Testis (tissue), 3 donors: ENCODE results near the gene OPALIN. TPM values are rescaled to one million over a fixed set of nuclear protein-coding genes. Genes with fewer than 3 reads are reported as not detected.

ENCODE experiments used
- DNase-seq: peaks from one replicate; pipeline ENCODE4 v3.0.0-alpha.2; 2019
- H3K27ac ChIP-seq, 2 donors: fragments of 200-600 bp; sonication (generic); one replicate each; pipeline ENCODE4 v1.5.1; 2019
- H3K27me3 ChIP-seq: fragments of 200-600 bp; sonication (generic); one replicate; pipeline ENCODE4 v1.5.1; 2019
- H3K36me3 ChIP-seq: fragments of 200-600 bp; sonication (generic); one replicate; pipeline ENCODE4 v1.5.1; 2017; ENCODE audit warnings: low read depth; ENCODE audit errors: missing control alignments
- H3K4me1 ChIP-seq: fragments of 200-600 bp; sonication (generic); one replicate; pipeline ENCODE4 v1.5.1; 2019
- H3K4me3 ChIP-seq, 2 donors: fragments of 200-600 bp; sonication (generic); one replicate each; pipeline ENCODE4 v1.5.1; 2017 to 2019
- H3K9me3 ChIP-seq: fragments of 200-600 bp; sonication (generic); one replicate; pipeline ENCODE4 v1.5.1; 2017
- POLR2A ChIP-seq: fragments of 450-650 bp; IDR thresholded peaks from one replicate; pipeline ENCODE4 v1.6.1; 2017; ENCODE audit warnings: antibody characterized with exemption, mild to moderate bottlenecking, moderate library complexity
- WGBS, 2 donors: methylation state at CpG; one replicate each; pipeline ENCODE4 v1.1.5; 2018; 5-methylcytosine and 5-hydroxymethylcytosine counted together
- intact Hi-C: fragments of 100-400 bp; cut with DNase I; formaldehyde crosslinking; loops from one replicate; pipeline ENCODE4 v1.15.1; 2023; ENCODE audit warnings: low total_unique reads
- polyA plus RNA-seq: library from polyadenylated mRNA; stranded (reverse); fragments of 350-450 nt; fragmentation: Illumina TruSeq; extraction: RNeasy Lipid Tissue Mini Kit (QIAGEN cat#74804); gene quantifications from one replicate; pipeline ENCODE4 v1.2.3, GENCODE V29; 2014; ENCODE audit warnings: low read depth, low replicate concordance; ENCODE audit not compliant: insufficient read depth
- total RNA-seq, 2 donors: library from RNA; depleted of rRNA; stranded (reverse); fragments of >200 nt; gene quantifications; one replicate each; pipeline ENCODE4 v1.2.3, GENCODE V29; 2016
- TF ChIP-seq, protein P1 (sequence below), 3 experiments: fragments of 450-650 bp in 2 of 3; fragments of 200-600 bp in 1 of 3; sonication (generic) in 1 of 3; IDR thresholded peaks; one replicate each; pipeline ENCODE4 v1.5.1; 2016 to 2019; ENCODE audit warnings: antibody characterized with exemption in 3 of 3, mild to moderate bottlenecking in 2 of 3, moderate library complexity in 1 of 3

The OPALIN gene
- total and polyA plus RNA-seq, 3 donors from 2014 or later, result not detected

DNA sequence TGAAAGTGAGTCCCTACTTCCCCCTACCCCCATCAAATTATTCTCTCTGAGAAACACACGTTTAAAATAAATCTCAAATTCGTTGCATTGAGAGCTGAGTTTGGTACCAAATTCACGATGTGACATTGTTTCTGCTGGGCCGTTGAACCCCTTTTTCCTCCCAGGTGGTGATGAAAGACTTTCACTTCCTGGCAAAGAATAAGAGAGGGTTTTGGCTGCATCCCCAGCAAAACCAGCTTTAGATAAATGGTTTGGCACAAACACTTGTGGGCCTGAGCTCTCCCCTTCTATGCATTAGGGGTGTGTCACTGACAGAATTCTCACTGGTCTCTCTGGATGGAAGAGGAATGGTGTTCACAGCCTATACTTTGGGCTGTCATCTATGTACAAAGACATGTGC lies 63.3 kb downstream of the OPALIN start:
- Histone ChIP-seq H3K4me1 (no peaks in the 10 kb centered on the region), H3K27me3 (no peaks in the 10 kb centered on the region), H3K9me3 (no peaks in the 10 kb centered on the region), H3K27ac (no peak overlapping the region), H3K36me3 (no peaks in the 10 kb centered on the region), H3K4me3 (no peak overlapping the region)
- TF ChIP-seq, protein P1, sequence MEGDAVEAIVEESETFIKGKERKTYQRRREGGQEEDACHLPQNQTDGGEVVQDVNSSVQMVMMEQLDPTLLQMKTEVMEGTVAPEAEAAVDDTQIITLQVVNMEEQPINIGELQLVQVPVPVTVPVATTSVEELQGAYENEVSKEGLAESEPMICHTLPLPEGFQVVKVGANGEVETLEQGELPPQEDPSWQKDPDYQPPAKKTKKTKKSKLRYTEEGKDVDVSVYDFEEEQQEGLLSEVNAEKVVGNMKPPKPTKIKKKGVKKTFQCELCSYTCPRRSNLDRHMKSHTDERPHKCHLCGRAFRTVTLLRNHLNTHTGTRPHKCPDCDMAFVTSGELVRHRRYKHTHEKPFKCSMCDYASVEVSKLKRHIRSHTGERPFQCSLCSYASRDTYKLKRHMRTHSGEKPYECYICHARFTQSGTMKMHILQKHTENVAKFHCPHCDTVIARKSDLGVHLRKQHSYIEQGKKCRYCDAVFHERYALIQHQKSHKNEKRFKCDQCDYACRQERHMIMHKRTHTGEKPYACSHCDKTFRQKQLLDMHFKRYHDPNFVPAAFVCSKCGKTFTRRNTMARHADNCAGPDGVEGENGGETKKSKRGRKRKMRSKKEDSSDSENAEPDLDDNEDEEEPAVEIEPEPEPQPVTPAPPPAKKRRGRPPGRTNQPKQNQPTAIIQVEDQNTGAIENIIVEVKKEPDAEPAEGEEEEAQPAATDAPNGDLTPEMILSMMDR (IDR thresholded peaks at IDR 0.05), result no peak
- TF ChIP-seq POLR2A, result no peak
- no peak for DNase-seq
- 66 to 71% methylated on average over 4 of the region's 4 CpGs for WGBS, 2 donors
- intact Hi-C loops, result no loop called here

Other genes with a start within 250 kb of the OPALIN start
- 10 to 100 TPM; 81.3 to 88.0 TPM for gene ZNF518A, start 228.7 kb downstream of the OPALIN start, total RNA-seq
- gene ZNF518A, start 228.7 kb downstream of the OPALIN start, polyA plus RNA-seq, result 14.5 TPM
- gene BLNK, start 87.4 kb downstream of the OPALIN start, total RNA-seq, result 1 to 10 TPM; 1.1 to 1.5 TPM
- gene BLNK, start 87.4 kb downstream of the OPALIN start, polyA plus RNA-seq, result 4.5 TPM
- under 1 TPM in 1 of 2 donors, not detected in 1; 0.31 TPM for gene DNTT, start 54.6 kb downstream of the OPALIN start, total RNA-seq
- gene DNTT, start 54.6 kb downstream of the OPALIN start, polyA plus RNA-seq, result 0.94 TPM
- gene TLL2, start 154.9 kb upstream of the OPALIN start, total RNA-seq, result under 1 TPM; 0.39 to 0.68 TPM
- 0.67 TPM for gene TLL2, start 154.9 kb upstream of the OPALIN start, polyA plus RNA-seq
- gene TM9SF3, start 228.0 kb upstream of the OPALIN start, total RNA-seq, result 10 to 100 TPM; 67.8 to 69.3 TPM
- 69.8 TPM for gene TM9SF3, start 228.0 kb upstream of the OPALIN start, polyA plus RNA-seq